ENCODE measurements around the gene TREML2.
A peak's percentile ranks its signal among the peaks of the same experiment; 100 is the strongest.

Gene TREML2

GRCh38 chr6:41155132-41155805 is 45.7 kb downstream of the TREML2 start:
- FAIRE-seq (no peak), DNase-seq (ENCODE audit: insufficient read length, low spot score) (no peak)
- TF ChIP-seq POLR2AphosphoS5 (IDR thresholded peaks at IDR 0.05; ENCODE audit: low read depth, low read length), result no peak
- no peak for TF ChIP-seq POLR2A (IDR thresholded peaks at IDR 0.05; ENCODE audit: low read depth, low read length)
- peak; percentile 48 for TF ChIP-seq SPI1 (IDR thresholded peaks at IDR 0.05; ENCODE audit: low read depth, low read length)
- TF ChIP-seq TAF1 (IDR thresholded peaks at IDR 0.05; ENCODE audit: low read depth, low read length), result no peak
- TF ChIP-seq PAX5 (IDR thresholded peaks at IDR 0.05; ENCODE audit: insufficient read depth, low read length, severe bottlenecking), result no peak

DNA sequence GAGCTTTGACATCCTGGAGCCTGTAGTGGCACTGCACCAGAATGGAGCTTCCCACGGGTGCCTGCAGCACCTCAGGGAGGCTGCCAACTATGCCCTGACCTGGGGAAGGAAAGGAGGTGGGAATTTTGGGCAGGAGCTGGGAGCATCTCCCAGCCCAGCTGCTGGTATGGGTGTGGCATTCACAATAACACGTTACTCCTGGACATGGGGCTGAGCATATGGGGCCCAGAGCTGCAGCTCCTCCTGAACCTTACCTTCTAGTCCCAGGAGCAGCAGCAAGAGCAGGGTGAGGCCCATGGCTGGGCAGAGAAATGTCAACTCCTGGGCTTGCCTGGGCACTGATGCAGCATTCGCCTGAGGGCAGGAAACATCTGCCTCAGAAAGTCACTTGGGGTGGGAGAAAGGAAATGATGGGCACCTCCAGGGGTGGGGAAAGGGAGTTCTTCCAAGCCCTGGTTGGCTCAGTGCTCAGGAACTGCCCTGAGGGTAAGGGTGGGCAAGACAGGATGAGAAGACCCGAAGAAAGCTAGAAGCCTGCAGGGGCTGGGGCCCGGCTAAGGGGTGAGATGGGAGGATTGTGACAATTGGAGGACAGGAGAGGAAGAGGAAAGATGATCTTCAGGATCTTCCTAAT is 46.8 kb downstream of the TREML2 start, which contains the start of gene TREML1:
Gene TREML1 (minus strand): TSS at position 356 of the 634 bp plus-strand sequence. CDS start 59 bp downstream, at position 297.
- TF ChIP-seq TAF1 (IDR thresholded peaks at IDR 0.05; ENCODE audit: low read depth, low read length) (no peak), POU2F2 (IDR thresholded peaks at IDR 0.05; ENCODE audit: low read depth, low read length) (no peak), POLR2A (IDR thresholded peaks at IDR 0.05; ENCODE audit: low read depth, low read length) (no peak), POLR2AphosphoS5 (IDR thresholded peaks at IDR 0.05; ENCODE audit: low read depth, low read length) (no peak), PAX5 (IDR thresholded peaks at IDR 0.05; ENCODE audit: insufficient read depth, low read length, severe bottlenecking) (no peak), SPI1 (IDR thresholded peaks at IDR 0.05; ENCODE audit: low read depth, low read length) (no peak)
- no peak for DNase-seq (ENCODE audit: insufficient read length, low spot score)
- no peak for FAIRE-seq

DNA sequence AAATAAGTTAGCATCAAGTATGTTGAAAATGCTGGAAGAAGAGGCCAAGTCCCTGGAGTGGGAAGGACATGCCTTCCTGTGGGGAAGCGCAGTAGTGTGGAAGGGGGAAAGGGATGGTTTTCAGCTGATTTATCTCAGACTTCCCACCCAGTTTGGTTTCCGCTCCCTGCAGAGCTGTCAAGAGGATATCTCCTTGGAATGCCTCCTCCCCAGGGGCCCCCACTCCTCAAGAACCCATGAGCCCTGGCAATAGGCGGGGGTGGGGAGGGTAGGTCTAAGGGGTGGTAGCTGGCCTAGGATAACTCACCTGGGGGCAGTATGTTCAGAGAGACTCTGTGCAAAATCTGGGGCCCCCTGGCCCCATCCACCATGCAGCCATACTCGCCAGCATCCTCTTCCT is 47.5 kb downstream of the TREML2 start:
- DNase-seq (ENCODE audit: insufficient read length, low spot score), result no peak

DNA sequence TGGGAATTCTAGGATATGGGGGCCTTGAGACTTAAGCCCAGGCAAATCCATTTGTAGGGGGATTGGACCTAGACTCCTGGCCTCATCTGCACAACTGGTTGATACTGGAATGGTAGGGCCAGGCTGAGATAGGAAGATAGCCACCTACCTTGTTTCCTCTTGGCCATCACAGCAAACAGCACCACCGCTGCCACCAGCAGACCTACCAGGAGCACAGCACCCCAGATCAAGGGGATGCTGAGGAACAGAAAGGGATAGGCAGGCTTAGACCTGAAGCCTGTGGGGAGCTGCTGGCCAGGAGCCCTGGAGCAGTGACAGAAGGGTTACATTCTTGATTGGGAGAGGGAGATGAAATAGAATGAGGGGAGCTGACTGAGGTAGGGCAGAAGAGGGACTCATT is 50.3 kb downstream of the TREML2 start:
- FAIRE-seq (no peak), DNase-seq (ENCODE audit: insufficient read length, low spot score) (no peak)

More for the DNA sequence above, 47.5 kb downstream of the TREML2 start:
- FAIRE-seq, result no peak
- TF ChIP-seq POLR2A (IDR thresholded peaks at IDR 0.05; ENCODE audit: low read depth, low read length), result no peak
- TF ChIP-seq TAF1 (IDR thresholded peaks at IDR 0.05; ENCODE audit: low read depth, low read length), result no peak
- TF ChIP-seq POU2F2 (IDR thresholded peaks at IDR 0.05; ENCODE audit: low read depth, low read length), result no peak
- no peak for TF ChIP-seq POLR2AphosphoS5 (IDR thresholded peaks at IDR 0.05; ENCODE audit: low read depth, low read length)
- TF ChIP-seq SPI1 (IDR thresholded peaks at IDR 0.05; ENCODE audit: low read depth, low read length), result no peak

DNA sequence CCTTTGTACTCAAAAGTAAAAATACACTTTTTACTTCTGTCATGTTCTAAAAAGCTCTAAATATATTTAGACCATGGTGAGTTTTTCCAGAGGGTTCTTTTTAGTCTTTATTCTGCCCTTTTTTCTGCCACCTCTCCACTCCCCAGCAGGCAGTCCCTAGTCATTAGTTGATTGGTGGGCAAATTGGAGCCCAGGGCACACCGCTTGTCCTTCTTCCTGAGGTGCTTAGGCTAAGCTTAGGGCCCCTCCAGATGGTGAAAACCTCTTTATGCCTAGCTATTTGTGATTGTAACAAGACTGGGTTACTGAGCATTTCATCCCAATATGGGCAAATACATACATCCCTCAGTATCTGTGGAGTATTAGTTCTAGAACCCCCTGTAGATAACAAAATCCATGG is 53.0 kb downstream of the TREML2 start:
- TF ChIP-seq TAF1 (IDR thresholded peaks at IDR 0.05; ENCODE audit: low read depth, low read length) (no peak), POU2F2 (IDR thresholded peaks at IDR 0.05; ENCODE audit: low read depth, low read length) (no peak)
- no peak for FAIRE-seq

More for the DNA sequence above, 50.3 kb downstream of the TREML2 start:
- TF ChIP-seq POLR2A (IDR thresholded peaks at IDR 0.05; ENCODE audit: low read depth, low read length) (no peak), POLR2AphosphoS5 (IDR thresholded peaks at IDR 0.05; ENCODE audit: low read depth, low read length) (no peak), PAX5 (IDR thresholded peaks at IDR 0.05; ENCODE audit: insufficient read depth, low read length, severe bottlenecking) (no peak), TAF1 (IDR thresholded peaks at IDR 0.05; ENCODE audit: low read depth, low read length) (no peak), POU2F2 (IDR thresholded peaks at IDR 0.05; ENCODE audit: low read depth, low read length) (no peak), SPI1 (IDR thresholded peaks at IDR 0.05; ENCODE audit: low read depth, low read length) (no peak)

More for the DNA sequence above, 53.0 kb downstream of the TREML2 start:
- DNase-seq (ENCODE audit: insufficient read length, low spot score), result no peak

Measured in GM12891 (cell line).